ENCODE results near the gene H2AZ2. TPM values are rescaled to one million over a fixed set of nuclear protein-coding genes. Genes with fewer than 3 reads are reported as not detected.
A peak's percentile ranks its signal among the peaks of the same experiment; 100 is the strongest.
"Not testable (repeated sequence)": the region's sequence is repeated elsewhere in the genome, so short reads cannot be mapped to it uniquely, and the experiment has no call there.

H2AZ2 gene
- total RNA-seq, 2 experiments from 2014 or later, result 274 to 440 TPM

DNA sequence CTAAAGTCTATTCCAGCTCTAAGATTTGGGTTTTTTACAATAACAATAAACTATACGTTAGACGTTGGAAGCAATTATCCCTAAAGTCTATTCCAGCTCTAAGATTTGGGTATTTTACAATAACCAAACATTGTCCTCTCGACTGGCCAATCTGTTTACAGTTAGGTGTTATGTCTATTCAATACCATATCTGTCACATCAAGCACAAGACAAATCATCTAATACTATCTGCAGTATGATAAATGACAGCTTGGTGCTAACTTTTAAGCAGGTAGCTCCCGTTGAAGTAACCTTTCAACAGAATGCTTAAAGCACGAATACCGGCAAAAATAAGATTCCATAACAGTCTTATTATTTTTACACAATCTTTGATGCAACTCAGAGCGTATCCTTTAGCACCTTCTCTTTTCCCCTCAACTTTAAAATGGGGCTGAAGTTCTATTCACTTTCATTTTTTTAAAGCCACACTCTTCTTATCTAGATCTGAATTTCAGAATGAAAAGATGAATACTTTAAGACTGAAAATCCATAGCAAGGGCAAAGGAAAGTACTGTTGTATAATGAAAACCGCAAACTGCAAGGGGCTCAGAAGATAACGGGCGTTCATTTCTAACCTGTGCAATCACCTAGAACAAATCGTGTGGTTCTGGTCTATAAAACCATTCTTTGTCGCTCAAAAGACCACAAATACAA, 925 bp downstream of the H2AZ2 start:
- peak overlapping the region; percentile 86 for H3K27ac ChIP-seq (ENCODE audit: low read depth, low read length, poor library complexity, severe bottlenecking)
- no TSS peak for BruUV-seq (replicated peaks)
- peaks cover 36% of the 10 kb centered on the region for H4K20me1 ChIP-seq (ENCODE audit: insufficient read depth, low read length)
- H3K79me2 ChIP-seq (ENCODE audit: insufficient read depth, low read depth, low read length), result peaks cover 67% of the 10 kb centered on the region
- CTCF ChIA-PET (ENCODE audit: unreplicated experiment), result interaction anchor here (0.8 kb wide), 1 partner anchor 38 kb away, joined by 3 read pairs; the partner anchor contains the start of gene PURB
- peak overlapping the region; percentile 88 for H3K4me3 ChIP-seq (ENCODE audit: low read depth, low read length, poor library complexity, severe bottlenecking)
- H3K36me3 ChIP-seq (ENCODE audit: insufficient read depth, low read length), result peaks cover 30% of the 10 kb centered on the region
- no peaks in the 10 kb centered on the region for H3K9me2 ChIP-seq (ENCODE audit: insufficient read depth, low read length)
- peak; percentile 16 for DNase-seq (ENCODE audit: low spot score)
- no peaks in the 10 kb centered on the region for H3K9me3 ChIP-seq (ENCODE audit: low read length)
- no peak overlapping the region; the same call in 1 of the 2 replicates for H2AFZ ChIP-seq (ENCODE audit: low read length)
- peak overlapping the region; percentile 81 for H3K4me2 ChIP-seq (ENCODE audit: low read length)
- TF ChIP-seq EZH2phosphoT487 (IDR thresholded peaks at IDR 0.05; ENCODE audit: borderline replicate concordance, low read depth, low read length), result no peak
- TF ChIP-seq, protein P1, sequence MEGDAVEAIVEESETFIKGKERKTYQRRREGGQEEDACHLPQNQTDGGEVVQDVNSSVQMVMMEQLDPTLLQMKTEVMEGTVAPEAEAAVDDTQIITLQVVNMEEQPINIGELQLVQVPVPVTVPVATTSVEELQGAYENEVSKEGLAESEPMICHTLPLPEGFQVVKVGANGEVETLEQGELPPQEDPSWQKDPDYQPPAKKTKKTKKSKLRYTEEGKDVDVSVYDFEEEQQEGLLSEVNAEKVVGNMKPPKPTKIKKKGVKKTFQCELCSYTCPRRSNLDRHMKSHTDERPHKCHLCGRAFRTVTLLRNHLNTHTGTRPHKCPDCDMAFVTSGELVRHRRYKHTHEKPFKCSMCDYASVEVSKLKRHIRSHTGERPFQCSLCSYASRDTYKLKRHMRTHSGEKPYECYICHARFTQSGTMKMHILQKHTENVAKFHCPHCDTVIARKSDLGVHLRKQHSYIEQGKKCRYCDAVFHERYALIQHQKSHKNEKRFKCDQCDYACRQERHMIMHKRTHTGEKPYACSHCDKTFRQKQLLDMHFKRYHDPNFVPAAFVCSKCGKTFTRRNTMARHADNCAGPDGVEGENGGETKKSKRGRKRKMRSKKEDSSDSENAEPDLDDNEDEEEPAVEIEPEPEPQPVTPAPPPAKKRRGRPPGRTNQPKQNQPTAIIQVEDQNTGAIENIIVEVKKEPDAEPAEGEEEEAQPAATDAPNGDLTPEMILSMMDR (conservative IDR thresholded peaks at IDR 0.05; ENCODE audit: low read length), result no peak
- intact Hi-C loops (cut with micrococcal nuclease; ENCODE audit: unreplicated experiment), result loop anchor here (1.0 to 10.0 kb wide), 3 partner anchors 38 to 268 kb away; partner anchors contain the start of genes PURB and TBRG4
- peaks cover 33% of the 10 kb centered on the region for H3K4me1 ChIP-seq (ENCODE audit: insufficient read depth, low read length, poor library complexity, severe bottlenecking)
- POLR2A ChIA-PET, result interaction anchor here (0.6 to 2.1 kb wide), 14 partner anchors 10 to 274 kb away, joined by 3 to 12 read pairs (median 4); no protein-coding TSS in a partner anchor

DNA sequence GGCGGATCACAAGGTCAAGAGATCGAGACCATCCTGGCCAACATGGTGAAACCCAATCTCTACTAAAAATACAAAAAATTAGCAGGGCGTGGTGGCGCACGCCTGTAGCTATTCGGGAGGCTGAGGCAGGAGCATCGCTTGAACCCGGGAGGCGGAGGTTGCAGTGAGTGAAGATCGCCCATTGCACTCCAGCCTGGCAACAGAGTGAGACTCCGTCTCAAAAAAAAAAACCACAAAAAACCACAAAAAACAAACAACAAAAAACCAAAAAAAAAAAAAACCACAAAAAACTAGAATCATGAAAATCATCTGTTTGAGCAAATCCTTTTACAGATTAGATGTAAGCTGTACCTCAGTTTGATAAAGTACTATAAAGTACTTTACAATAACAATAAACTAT, 1.5 kb downstream of the H2AZ2 start:
- CTCF ChIA-PET (ENCODE audit: unreplicated experiment); H3K9me2 ChIP-seq (ENCODE audit: insufficient read depth, low read length); DNase-seq (ENCODE audit: low spot score); H3K9me3 ChIP-seq (ENCODE audit: low read length); BruUV-seq (replicated peaks); H2AFZ ChIP-seq (ENCODE audit: low read length): not testable (repeated sequence)
- H3K36me3 ChIP-seq (ENCODE audit: insufficient read depth, low read length), result peaks cover 35% of the 10 kb centered on the region
- intact Hi-C loops (cut with micrococcal nuclease; ENCODE audit: unreplicated experiment), result loop anchor here (5.0 to 10.0 kb wide), 2 partner anchors 76 to 268 kb away; partner anchors contain the start of gene TBRG4
- H3K27ac ChIP-seq (ENCODE audit: low read depth, low read length, poor library complexity, severe bottlenecking), result peak overlapping the region; percentile 86
- peaks cover 33% of the 10 kb centered on the region for H3K4me1 ChIP-seq (ENCODE audit: insufficient read depth, low read length, poor library complexity, severe bottlenecking)
- peaks cover 36% of the 10 kb centered on the region for H4K20me1 ChIP-seq (ENCODE audit: insufficient read depth, low read length)
- POLR2A ChIA-PET, result interaction anchor here (0.5 to 2.1 kb wide), 16 partner anchors 11 to 274 kb away, joined by 3 to 12 read pairs (median 4); no protein-coding TSS in a partner anchor
- peak overlapping the region; percentile 81 for H3K4me2 ChIP-seq (ENCODE audit: low read length)
- peak overlapping the region; percentile 88 for H3K4me3 ChIP-seq (ENCODE audit: low read depth, low read length, poor library complexity, severe bottlenecking)
- peaks cover 73% of the 10 kb centered on the region for H3K79me2 ChIP-seq (ENCODE audit: insufficient read depth, low read depth, low read length)

DNA sequence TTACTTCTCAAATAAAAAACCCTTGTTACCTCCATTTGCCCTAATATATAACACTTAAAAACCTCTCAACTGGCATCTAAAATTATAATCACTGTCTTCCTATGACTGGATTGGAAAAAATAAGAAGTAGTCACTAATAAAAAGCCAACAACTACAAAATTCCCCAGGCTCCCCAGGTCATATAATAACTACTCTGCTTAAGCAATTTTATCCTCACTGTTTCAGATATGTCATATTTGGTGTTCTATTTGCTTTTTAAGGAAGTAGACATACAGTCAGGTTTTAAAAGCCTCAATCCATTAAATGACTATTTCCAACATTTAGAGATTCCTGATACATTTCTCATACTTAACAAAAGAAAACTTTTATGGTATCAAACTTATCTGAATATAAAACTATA, 2.4 kb downstream of the H2AZ2 start:
- no peak overlapping the region for H2AFZ ChIP-seq (ENCODE audit: low read length)
- TF ChIP-seq, protein P1 (conservative IDR thresholded peaks at IDR 0.05; ENCODE audit: low read length), result no peak
- TF ChIP-seq EZH2phosphoT487 (IDR thresholded peaks at IDR 0.05; ENCODE audit: borderline replicate concordance, low read depth, low read length), result no peak
- peak overlapping the region; percentile 81 for H3K4me2 ChIP-seq (ENCODE audit: low read length)
- H3K4me1 ChIP-seq (ENCODE audit: insufficient read depth, low read length, poor library complexity, severe bottlenecking), result peaks cover 33% of the 10 kb centered on the region
- intact Hi-C loops (cut with micrococcal nuclease; ENCODE audit: unreplicated experiment), result loop anchor here (5.0 to 10.0 kb wide), 2 partner anchors 77 to 269 kb away; partner anchors contain the start of gene TBRG4
- ChIA-PET POLR2A (interaction anchor here (0.6 to 2.1 kb wide), 6 partner anchors 17 to 250 kb away, joined by 3 to 10 read pairs (median 4); no protein-coding TSS in a partner anchor), CTCF (ENCODE audit: unreplicated experiment) (no interaction called here)
- no peak overlapping the region for H3K27ac ChIP-seq (ENCODE audit: low read depth, low read length, poor library complexity, severe bottlenecking)
- peaks cover 45% of the 10 kb centered on the region for H3K36me3 ChIP-seq (ENCODE audit: insufficient read depth, low read length)
- TSS peak; percentile 66 for BruUV-seq (replicated peaks)
- peaks cover 82% of the 10 kb centered on the region for H3K79me2 ChIP-seq (ENCODE audit: insufficient read depth, low read depth, low read length)
- no peaks in the 10 kb centered on the region for H3K9me3 ChIP-seq (ENCODE audit: low read length)
- peaks cover 36% of the 10 kb centered on the region for H4K20me1 ChIP-seq (ENCODE audit: insufficient read depth, low read length)
- no peak for DNase-seq (ENCODE audit: low spot score)
- peak overlapping the region; percentile 88 for H3K4me3 ChIP-seq (ENCODE audit: low read depth, low read length, poor library complexity, severe bottlenecking)
- no peaks in the 10 kb centered on the region for H3K9me2 ChIP-seq (ENCODE audit: insufficient read depth, low read length)

DNA sequence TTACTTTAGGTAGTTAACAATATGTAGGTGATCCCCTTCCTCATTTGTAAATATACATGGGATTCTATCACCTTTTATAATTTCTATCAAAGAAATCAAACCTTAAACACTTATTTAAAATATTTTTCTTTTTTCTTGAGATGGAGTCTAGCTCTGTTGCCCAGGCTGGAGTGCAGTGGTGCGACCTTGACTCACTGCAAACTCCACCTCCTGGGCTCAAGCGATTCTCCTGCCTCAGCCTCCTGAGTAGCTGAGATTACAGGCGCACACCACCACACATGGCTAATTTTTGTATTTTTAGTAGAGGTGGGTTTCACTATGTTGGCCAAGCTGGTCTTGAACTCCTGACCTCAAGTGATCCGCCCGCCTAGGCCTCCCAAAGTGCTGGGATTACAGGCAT, 4.4 kb downstream of the H2AZ2 start:
- H4K20me1 ChIP-seq (ENCODE audit: insufficient read depth, low read length), result peaks cover 36% of the 10 kb centered on the region
- H3K27ac ChIP-seq (ENCODE audit: low read depth, low read length, poor library complexity, severe bottlenecking); DNase-seq (ENCODE audit: low spot score); H3K9me2 ChIP-seq (ENCODE audit: insufficient read depth, low read length); BruUV-seq (replicated peaks); H2AFZ ChIP-seq (ENCODE audit: low read length); H3K4me3 ChIP-seq (ENCODE audit: low read depth, low read length, poor library complexity, severe bottlenecking); H3K9me3 ChIP-seq (ENCODE audit: low read length); H3K4me2 ChIP-seq (ENCODE audit: low read length): not testable (repeated sequence)
- POLR2A ChIA-PET, result interaction anchor here (0.5 kb wide), 1 partner anchor 791 kb away, joined by 4 read pairs; no protein-coding TSS in a partner anchor
- CTCF ChIA-PET (ENCODE audit: unreplicated experiment), result interaction anchor here (1.7 kb wide), 1 partner anchor 237 kb away, joined by 3 read pairs; the partner anchor contains the start of gene OGDH
- peaks cover 61% of the 10 kb centered on the region for H3K36me3 ChIP-seq (ENCODE audit: insufficient read depth, low read length)
- peaks cover 19% of the 10 kb centered on the region for H3K4me1 ChIP-seq (ENCODE audit: insufficient read depth, low read length, poor library complexity, severe bottlenecking)
- H3K79me2 ChIP-seq (ENCODE audit: insufficient read depth, low read depth, low read length), result peaks cover 87% of the 10 kb centered on the region
- intact Hi-C loops (cut with micrococcal nuclease; ENCODE audit: unreplicated experiment), result loop anchor here (10.0 kb wide), 1 partner anchor 271 kb away; the partner anchor contains the start of gene TBRG4
